K562 (cell line): ENCODE results near the gene LCE1E. TPM values are rescaled to one million over a fixed set of nuclear protein-coding genes. Genes with fewer than 3 reads are reported as not detected.

Experiments
- ATAC-seq: fragments of 200-7000 bp; cut with Tn5 transposase; 3 replicates; pipeline ENCODE4 v1.9.1; 2020; ENCODE audit warnings: moderate library complexity
- BruUV-seq: library from RNA; stranded (reverse); fragments of 400-500 nt; replicated peaks from 2 replicates; lab custom pipeline; 2021; lab: Mats Ljungman, UMichigan
- CTCF ChIA-PET: fragments of 300-600 bp; formaldehyde crosslinking; extraction: SDS; loops from one replicate; lab custom pipeline; 2021; ENCODE audit warnings: low intra/inter-chr PET ratio; lab: Yijun Ruan, JAX
- POLR2A ChIA-PET: fragments of 300-600, 350-650 bp; sonication (Branson Sonifier 250); formaldehyde crosslinking; extraction: SDS; loops from one replicate; lab custom pipeline; 2021; ENCODE audit warnings: antibody characterized with exemption, inconsistent platforms; lab: Yijun Ruan, JAX
- DNase-seq, 4 experiments: peaks; one replicate each; pipeline versions ENCODE4 v3.0.0 to v3.0.0-alpha.2; 2011 to 2018; ENCODE audit warnings: low spot score in 3 of 4, mixed read lengths in 3 of 4; ENCODE audit errors: extremely low read depth in 1 of 4
- FAIRE-seq: peaks from 2 replicates; lab custom pipeline; 2011; peaks lifted over from hg19 to GRCh38; lab: Jason Lieb, UNC
- H2AFZ ChIP-seq: 2 replicates; pipeline ENCODE4 v1.6.0; 2011; ENCODE audit warnings: low read depth, low read length, control low read depth, inconsistent platforms
- H3K27ac ChIP-seq: fragments of 200-600 bp; 3 replicates; pipeline ENCODE4 v1.8.0; 2011; ENCODE audit warnings: low read depth, mild to moderate bottlenecking, control low read depth, inconsistent platforms, low read length, moderate library complexity, mixed read lengths; ENCODE audit errors: extremely low read depth
- H3K27me3 ChIP-seq, 2 experiments: fragments of 300-600 bp in 1 of 2; 2 replicates in 1 of 2; 3 replicates in 1 of 2; pipeline versions ENCODE4 v1.6.0 to v1.8.0; 2011; ENCODE audit warnings: inconsistent platforms in 2 of 2, low read length in 2 of 2, mild to moderate bottlenecking in 1 of 2, mixed read lengths in 1 of 2, moderate library complexity in 1 of 2; ENCODE audit not compliant: control insufficient read depth in 2 of 2, insufficient read depth in 2 of 2
- H3K36me3 ChIP-seq: fragments of 300-600 bp; 3 replicates; pipeline ENCODE4 v1.8.0; 2011; ENCODE audit warnings: mild to moderate bottlenecking, low read length, inconsistent platforms; ENCODE audit not compliant: control insufficient read depth, insufficient read depth
- H3K4me1 ChIP-seq, 2 experiments: fragments of 200-600 bp in 1 of 2; replicated peaks in 1 of 2; 2 replicates in 1 of 2; 3 replicates in 1 of 2; pipeline versions ENCODE4 v1.5.1 to v1.8.0; 2011; ENCODE audit warnings: inconsistent platforms in 2 of 2, low read length in 2 of 2, mild to moderate bottlenecking in 1 of 2, mixed read lengths in 1 of 2, moderate library complexity in 1 of 2; ENCODE audit not compliant: control insufficient read depth in 2 of 2, insufficient read depth in 2 of 2
- H3K4me2 ChIP-seq: 2 replicates; pipeline ENCODE4 v1.6.1; 2011; ENCODE audit warnings: low read length, control low read depth, inconsistent platforms, mixed read lengths; ENCODE audit not compliant: insufficient read depth
- H3K4me3 ChIP-seq: fragments of 200-600 bp; sonication (generic), shearing (Covaris generic); 2 replicates; pipeline ENCODE4 v1.5.1; 2016; ENCODE audit warnings: control low read depth, inconsistent platforms
- H3K79me2 ChIP-seq: fragments of 200-600 bp; 3 replicates; pipeline ENCODE4 v1.8.0; 2011; ENCODE audit warnings: low read length, inconsistent platforms; ENCODE audit not compliant: control insufficient read depth, insufficient read depth
- H3K9ac ChIP-seq, 2 experiments: 2 replicates each; pipeline versions ENCODE4 v1.6.0 to v1.6.1; 2011; ENCODE audit warnings: low read depth in 2 of 2, low read length in 2 of 2, control low read depth in 1 of 2, inconsistent platforms in 1 of 2, mild to moderate bottlenecking in 1 of 2, mixed read lengths in 1 of 2; ENCODE audit not compliant: insufficient read depth in 1 of 2
- H3K9me1 ChIP-seq: one replicate; pipeline ENCODE4 v1.6.0; 2011; ENCODE audit warnings: inconsistent platforms, mild to moderate bottlenecking, low read length, moderate library complexity; ENCODE audit not compliant: control insufficient read depth, insufficient read depth
- H3K9me3 ChIP-seq: replicated peaks from 2 replicates; pipeline ENCODE4 v1.5.1; 2011; ENCODE audit warnings: low read depth, low read length, inconsistent platforms; ENCODE audit not compliant: control insufficient read depth, insufficient read depth
- H4K20me1 ChIP-seq: replicated peaks from 2 replicates; pipeline ENCODE4 v1.6.1; 2011; ENCODE audit warnings: low read length, inconsistent platforms, mixed read lengths; ENCODE audit not compliant: control insufficient read depth, insufficient read depth
- CEBPB ChIP-seq: fragments of 450-650 bp; IDR thresholded peaks from 2 replicates; pipeline ENCODE4 v1.6.1; 2016; ENCODE audit warnings: missing genetic modification characterization, missing compliant biosample characterization
- DACH1 ChIP-seq: fragments of 450-650 bp; IDR thresholded peaks from 2 replicates; pipeline ENCODE4 v1.6.1; 2018; ENCODE audit not compliant: partially characterized antibody
- GATA2 ChIP-seq: sonication (generic); formaldehyde crosslinking; IDR thresholded peaks from 2 replicates; pipeline ENCODE4 v1.4.0; 2020; ENCODE audit warnings: mild to moderate bottlenecking, missing genetic modification reagents
- MITF ChIP-seq: IDR thresholded peaks from 2 replicates; pipeline ENCODE4 v1.6.1; 2014; ENCODE audit warnings: antibody characterized with exemption
- POLR2AphosphoS2 ChIP-seq: IDR thresholded peaks from 2 replicates; pipeline ENCODE4 v1.6.1; 2012; ENCODE audit warnings: low read length, improper control_type of control experiment
- SNRNP70 ChIP-seq: fragments of 200-400 bp; formaldehyde crosslinking; optimal IDR thresholded peaks from 2 replicates; pipeline ENCODE3; 2017; ENCODE audit warnings: low read depth, low read length
- ZNF507 ChIP-seq: conservative IDR thresholded peaks from 2 replicates; pipeline ENCODE4 v1.6.1; 2017; ENCODE audit warnings: missing genetic modification characterization, missing compliant biosample characterization
- WGBS: fragments of 100-300 bp; shearing (Covaris generic); methylation state at CpG from one replicate; pipeline ENCODE4 v1.1.6; 2016; ENCODE audit warnings: low coverage, mixed read lengths; ENCODE audit not compliant: insufficient coverage; ENCODE audit errors: missing lambda C conversion rate; 5-methylcytosine and 5-hydroxymethylcytosine counted together
- in situ Hi-C: fragments of 300-500 bp; cut with MboI; formaldehyde crosslinking; loops from 4 replicates; pipeline ENCODE4 v1.15.0; 2018; ENCODE audit warnings: inconsistent platforms, mixed read lengths
- intact Hi-C: fragments of 100-400 bp; cut with micrococcal nuclease; formaldehyde crosslinking; loops from 2 replicates; pipeline ENCODE4 v1.14.2; 2022
- polyA plus RNA-seq, 8 experiments: library from polyadenylated mRNA; depleted of rRNA in 4 of 8; stranded (reverse) in 5 of 8; unstranded in 3 of 8; fragments of >200 nt; fragmentation: Nextera tagmentation in 2 of 8; fragmentation: Illumina TruSeq in 1 of 8; extraction: Ambion mirVana in 2 of 8; extraction: Trizol in 1 of 8; gene quantifications; 2 replicates each; pipeline versions ENCODE4 v1.2.1 to v1.2.3, GENCODE V29; 2011 to 2014; ENCODE audit warnings: inconsistent platforms in 1 of 8, missing spikeins in 1 of 8
- total RNA-seq, 7 experiments: library from RNA; depleted of rRNA in 6 of 7; stranded (reverse); fragments of >200 nt in 6 of 7; fragmentation: Illumina TruSeq in 2 of 7; extraction: Trizol in 2 of 7; gene quantifications; 2 replicates each; pipeline versions ENCODE4 v1.2.1 to v1.2.3, GENCODE V29; 2011 to 2021; ENCODE audit warnings: low replicate concordance in 1 of 7
- TF ChIP-seq, protein P1 (sequence below): IDR thresholded peaks from 3 replicates; pipeline ENCODE4 v1.6.1; 2011; ENCODE audit warnings: borderline replicate concordance, mild to moderate bottlenecking, moderate library complexity; ENCODE audit not compliant: insufficient read length; ENCODE audit errors: extremely low read depth
- TF ChIP-seq, protein P2 (sequence below), 2 experiments: fragments of 450-650 bp in 1 of 2; IDR thresholded peaks; 2 replicates each; pipeline ENCODE4 v1.6.1; 2011 to 2017; ENCODE audit warnings: low read depth in 2 of 2, antibody characterized with exemption in 1 of 2, borderline replicate concordance in 1 of 2, low read length in 1 of 2, mild to moderate bottlenecking in 1 of 2, mixed read lengths in 1 of 2; ENCODE audit not compliant: control insufficient read depth in 1 of 2
- TF ChIP-seq, protein P3 (sequence below): fragments of 250-450 bp; sonication (Bioruptor Pico); IDR thresholded peaks from 2 replicates; pipeline ENCODE4 v1.8.0; 2022; ENCODE audit warnings: inconsistent platforms, mild to moderate bottlenecking, moderate library complexity, borderline replicate concordance

Gene LCE1E
- total and polyA plus RNA-seq, 9 of the 15 experiments (the other 6 are each of a cell fraction or from before 2014, with no cell fraction given) = not detected

GRCh38 chr1:152745289-152745704 is 40.8 kb upstream of the LCE1E start:
- no peaks in the 10 kb centered on the region for H3K9me3 ChIP-seq
- 4% methylated on average over 4 of the region's 4 CpGs for WGBS
- DNase-seq (peak in 1 of 4 experiments; percentile 8), FAIRE-seq (no peak), ATAC-seq (peak; percentile 67)
- no peak overlapping the region for H3K9ac ChIP-seq
- H3K79me2 ChIP-seq = no peaks in the 10 kb centered on the region
- H3K36me3 ChIP-seq = no peaks in the 10 kb centered on the region
- POLR2A ChIA-PET = no interaction called here
- intact Hi-C loops = loop anchor here (10.0 kb wide), 1 partner anchor 90 kb away; no protein-coding TSS in a partner anchor
- no peaks in the 10 kb centered on the region for H3K9me1 ChIP-seq
- no peaks in the 10 kb centered on the region for H4K20me1 ChIP-seq
- H3K4me3 ChIP-seq = no peak overlapping the region
- BruUV-seq = no TSS peak
- H3K27ac ChIP-seq = no peak overlapping the region
- CTCF ChIA-PET = no interaction called here
- no peaks in the 10 kb centered on the region for H3K4me1 ChIP-seq
- H3K27me3 ChIP-seq = no peaks in the 10 kb centered on the region
- in situ Hi-C loops = no loop called here
- H3K4me2 ChIP-seq = peak overlapping the region; percentile 29; the same call in 1 of the 2 replicates
- H2AFZ ChIP-seq = peak overlapping the region; percentile 59
- TF ChIP-seq CEBPB (tag) (peak; percentile 75), POLR2AphosphoS2 (no peak), DACH1 (peak; percentile 51), GATA2 (no peak), ZNF507 (tag) (no peak), SNRNP70 (no peak), MITF (peak; percentile 20; the same call in 1 of the 2 replicates)
- TF ChIP-seq, protein P1, sequence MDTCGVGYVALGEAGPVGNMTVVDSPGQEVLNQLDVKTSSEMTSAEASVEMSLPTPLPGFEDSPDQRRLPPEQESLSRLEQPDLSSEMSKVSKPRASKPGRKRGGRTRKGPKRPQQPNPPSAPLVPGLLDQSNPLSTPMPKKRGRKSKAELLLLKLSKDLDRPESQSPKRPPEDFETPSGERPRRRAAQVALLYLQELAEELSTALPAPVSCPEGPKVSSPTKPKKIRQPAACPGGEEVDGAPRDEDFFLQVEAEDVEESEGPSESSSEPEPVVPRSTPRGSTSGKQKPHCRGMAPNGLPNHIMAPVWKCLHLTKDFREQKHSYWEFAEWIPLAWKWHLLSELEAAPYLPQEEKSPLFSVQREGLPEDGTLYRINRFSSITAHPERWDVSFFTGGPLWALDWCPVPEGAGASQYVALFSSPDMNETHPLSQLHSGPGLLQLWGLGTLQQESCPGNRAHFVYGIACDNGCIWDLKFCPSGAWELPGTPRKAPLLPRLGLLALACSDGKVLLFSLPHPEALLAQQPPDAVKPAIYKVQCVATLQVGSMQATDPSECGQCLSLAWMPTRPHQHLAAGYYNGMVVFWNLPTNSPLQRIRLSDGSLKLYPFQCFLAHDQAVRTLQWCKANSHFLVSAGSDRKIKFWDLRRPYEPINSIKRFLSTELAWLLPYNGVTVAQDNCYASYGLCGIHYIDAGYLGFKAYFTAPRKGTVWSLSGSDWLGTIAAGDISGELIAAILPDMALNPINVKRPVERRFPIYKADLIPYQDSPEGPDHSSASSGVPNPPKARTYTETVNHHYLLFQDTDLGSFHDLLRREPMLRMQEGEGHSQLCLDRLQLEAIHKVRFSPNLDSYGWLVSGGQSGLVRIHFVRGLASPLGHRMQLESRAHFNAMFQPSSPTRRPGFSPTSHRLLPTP = no peak
- TF ChIP-seq, protein P2, sequence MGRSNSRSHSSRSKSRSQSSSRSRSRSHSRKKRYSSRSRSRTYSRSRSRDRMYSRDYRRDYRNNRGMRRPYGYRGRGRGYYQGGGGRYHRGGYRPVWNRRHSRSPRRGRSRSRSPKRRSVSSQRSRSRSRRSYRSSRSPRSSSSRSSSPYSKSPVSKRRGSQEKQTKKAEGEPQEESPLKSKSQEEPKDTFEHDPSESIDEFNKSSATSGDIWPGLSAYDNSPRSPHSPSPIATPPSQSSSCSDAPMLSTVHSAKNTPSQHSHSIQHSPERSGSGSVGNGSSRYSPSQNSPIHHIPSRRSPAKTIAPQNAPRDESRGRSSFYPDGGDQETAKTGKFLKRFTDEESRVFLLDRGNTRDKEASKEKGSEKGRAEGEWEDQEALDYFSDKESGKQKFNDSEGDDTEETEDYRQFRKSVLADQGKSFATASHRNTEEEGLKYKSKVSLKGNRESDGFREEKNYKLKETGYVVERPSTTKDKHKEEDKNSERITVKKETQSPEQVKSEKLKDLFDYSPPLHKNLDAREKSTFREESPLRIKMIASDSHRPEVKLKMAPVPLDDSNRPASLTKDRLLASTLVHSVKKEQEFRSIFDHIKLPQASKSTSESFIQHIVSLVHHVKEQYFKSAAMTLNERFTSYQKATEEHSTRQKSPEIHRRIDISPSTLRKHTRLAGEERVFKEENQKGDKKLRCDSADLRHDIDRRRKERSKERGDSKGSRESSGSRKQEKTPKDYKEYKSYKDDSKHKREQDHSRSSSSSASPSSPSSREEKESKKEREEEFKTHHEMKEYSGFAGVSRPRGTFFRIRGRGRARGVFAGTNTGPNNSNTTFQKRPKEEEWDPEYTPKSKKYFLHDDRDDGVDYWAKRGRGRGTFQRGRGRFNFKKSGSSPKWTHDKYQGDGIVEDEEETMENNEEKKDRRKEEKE (IDR thresholded peaks at IDR 0.05; ENCODE audit: borderline replicate concordance in 1 of 2, control insufficient read depth in 1 of 2, low read depth in 2 of 2, low read length in 1 of 2) = no peak
- TF ChIP-seq, protein P3, sequence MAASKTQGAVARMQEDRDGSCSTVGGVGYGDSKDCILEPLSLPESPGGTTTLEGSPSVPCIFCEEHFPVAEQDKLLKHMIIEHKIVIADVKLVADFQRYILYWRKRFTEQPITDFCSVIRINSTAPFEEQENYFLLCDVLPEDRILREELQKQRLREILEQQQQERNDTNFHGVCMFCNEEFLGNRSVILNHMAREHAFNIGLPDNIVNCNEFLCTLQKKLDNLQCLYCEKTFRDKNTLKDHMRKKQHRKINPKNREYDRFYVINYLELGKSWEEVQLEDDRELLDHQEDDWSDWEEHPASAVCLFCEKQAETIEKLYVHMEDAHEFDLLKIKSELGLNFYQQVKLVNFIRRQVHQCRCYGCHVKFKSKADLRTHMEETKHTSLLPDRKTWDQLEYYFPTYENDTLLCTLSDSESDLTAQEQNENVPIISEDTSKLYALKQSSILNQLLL = no peak
